Middle frontal gyrus (tissue), 1 donor: ENCODE measurements around the gene XPO5.

Experiments used
- DNase-seq: peaks from one replicate; pipeline ENCODE4 v3.0.0-alpha.2; 2015; ENCODE audit warnings: low spot score; ENCODE audit errors: extremely low spot score

The XPO5 gene

GRCh38 chr6:43517505-43518357 is 58.1 kb downstream of the XPO5 start:
- DNase-seq = no peak

GRCh38 chr6:43516697-43517504 is 58.9 kb downstream of the XPO5 start, which contains the start of the genes POLR1C and YIPF3:
Gene POLR1C (plus strand): TSS chr6:43517089. CDS start chr6:43517110, 21 bp downstream.
Gene YIPF3 (minus strand): TSS chr6:43516926. CDS start chr6:43516807, 119 bp downstream.
- DNase-seq = peak; percentile 97

- no peak for DNase-seq
Observed at GRCh38 chr6:43516367-43516696, 59.5 kb downstream of the XPO5 start.

GRCh38 chr6:43515808-43516207 is 60.0 kb downstream of the XPO5 start:
- DNase-seq = no peak

- DNase-seq = no peak
Observed at GRCh38 chr6:43511824-43512415, 63.9 kb downstream of the XPO5 start.

GRCh38 chr6:43510827-43511163 is 65.0 kb downstream of the XPO5 start:
- no peak for DNase-seq

GRCh38 chr6:43509984-43510826 is 65.6 kb downstream of the XPO5 start, which contains the start of gene LRRC73:
Gene LRRC73 (minus strand): TSS chr6:43510346. CDS start chr6:43509785, 561 bp downstream.
- peak; percentile 76 for DNase-seq

GRCh38 chr6:43509142-43509983 is 66.5 kb downstream of the XPO5 start:
- DNase-seq = no peak

- no peak for DNase-seq
Observed at GRCh38 chr6:43508481-43509141, 67.2 kb downstream of the XPO5 start.

GRCh38 chr6:43506667-43507471 is 69.0 kb downstream of the XPO5 start:
- peak; percentile 52 for DNase-seq

GRCh38 chr6:43506171-43506570 is 69.7 kb downstream of the XPO5 start:
- no peak for DNase-seq

- no peak for DNase-seq
Observed at GRCh38 chr6:43505718-43506117, 70.1 kb downstream of the XPO5 start.

- DNase-seq = no peak
Observed at GRCh38 chr6:43504756-43505593, 70.9 kb downstream of the XPO5 start.

- DNase-seq = no peak
Observed at GRCh38 chr6:43503443-43503842, 72.4 kb downstream of the XPO5 start.

GRCh38 chr6:43502666-43503065 is 73.2 kb downstream of the XPO5 start:
- no peak for DNase-seq

- DNase-seq = no peak
Observed at GRCh38 chr6:43500921-43501320, 74.9 kb downstream of the XPO5 start.

- no peak for DNase-seq
Observed at GRCh38 chr6:43499028-43499815, 76.6 kb downstream of the XPO5 start.
